ENCODE data around the gene PDC.
"Not testable (repeated sequence)": the region's sequence is repeated elsewhere in the genome, so short reads cannot be mapped to it uniquely, and the experiment has no call there.

The PDC gene

DNA sequence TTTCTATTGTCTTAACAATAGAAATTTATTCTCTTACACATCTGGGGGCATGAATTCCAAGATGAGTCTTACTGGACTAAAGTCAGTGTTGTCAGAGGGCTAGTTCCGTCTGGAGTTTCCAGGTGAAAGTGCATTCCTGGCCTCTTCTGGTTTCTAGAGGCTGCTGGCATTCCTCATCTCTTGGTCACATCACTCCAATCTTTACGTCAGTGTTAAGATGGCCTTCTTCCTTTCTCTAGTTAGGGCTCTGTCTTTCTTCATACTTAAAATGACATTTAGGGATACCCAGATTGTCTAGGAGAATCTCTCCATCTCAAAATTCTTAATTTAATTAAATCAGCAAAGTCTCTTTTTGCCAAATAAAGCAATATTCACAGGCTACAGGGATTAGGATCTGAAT lies 13.3 kb upstream of the PDC start:
- no peak overlapping the region for H3K27ac ChIP-seq
- no peak overlapping the region for H3K4me3 ChIP-seq

DNA sequence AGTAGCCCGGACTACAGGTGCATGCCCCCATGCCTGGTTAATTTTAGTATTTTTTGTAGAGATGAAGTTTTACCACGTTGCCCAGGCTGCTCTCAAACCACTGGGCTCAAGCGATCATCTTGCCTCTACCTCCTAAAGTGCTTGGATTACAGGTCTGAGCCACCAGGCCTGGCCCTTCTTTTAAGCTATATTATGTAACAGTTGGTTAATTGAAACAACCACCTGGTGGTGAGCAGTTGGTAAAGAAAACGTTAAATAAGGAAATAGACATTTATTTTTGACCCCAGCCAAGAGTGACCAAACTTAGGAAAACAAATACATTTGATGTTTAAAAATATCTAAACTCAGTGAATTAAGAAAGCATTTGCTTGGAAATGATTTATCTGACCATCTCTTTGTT lies 12.1 kb upstream of the PDC start:
- H3K27ac ChIP-seq = no peak overlapping the region
- H3K4me3 ChIP-seq = no peak overlapping the region

DNA sequence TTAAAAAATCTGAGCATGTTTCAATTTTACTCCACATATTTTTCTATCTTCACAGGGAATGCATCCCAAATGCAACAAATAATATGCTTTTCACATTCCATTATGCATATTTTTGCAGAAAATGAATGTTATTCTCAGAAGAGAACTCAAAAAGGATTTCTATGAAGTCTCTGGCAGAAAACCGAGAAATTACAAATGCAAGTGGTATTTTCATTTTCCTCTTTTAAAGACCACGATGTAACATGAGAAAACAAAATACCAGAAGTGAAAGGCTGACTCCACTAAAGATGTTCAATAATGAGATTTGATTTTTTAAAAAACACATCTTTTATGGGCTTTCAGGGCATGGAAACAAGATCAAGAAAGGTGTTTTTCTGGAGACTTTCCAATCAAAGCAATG lies 5.0 kb upstream of the PDC start:
- H3K27ac ChIP-seq = no peak overlapping the region
- no peak overlapping the region for H3K4me3 ChIP-seq

DNA sequence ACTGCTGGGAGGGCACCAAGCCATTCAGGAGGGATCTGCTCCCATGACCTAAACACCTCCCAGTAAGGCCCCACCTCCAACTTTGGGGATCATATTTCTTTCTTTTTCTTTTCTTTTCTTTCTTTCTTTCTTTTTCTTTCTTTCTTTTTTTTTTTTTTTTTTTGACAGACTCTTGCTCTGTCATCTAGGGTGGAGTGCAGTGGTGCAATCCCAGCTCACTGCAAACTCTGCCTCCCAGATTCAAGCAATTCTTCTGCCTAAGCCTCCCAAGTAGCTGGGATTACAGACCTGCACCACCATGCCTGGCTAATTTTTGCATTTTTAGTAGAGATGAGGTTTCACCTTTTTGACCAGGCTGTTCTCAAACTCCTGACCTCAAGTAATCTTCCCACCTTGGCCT lies 4.6 kb upstream of the PDC start:
- H3K27ac ChIP-seq = not testable (repeated sequence)

DNA sequence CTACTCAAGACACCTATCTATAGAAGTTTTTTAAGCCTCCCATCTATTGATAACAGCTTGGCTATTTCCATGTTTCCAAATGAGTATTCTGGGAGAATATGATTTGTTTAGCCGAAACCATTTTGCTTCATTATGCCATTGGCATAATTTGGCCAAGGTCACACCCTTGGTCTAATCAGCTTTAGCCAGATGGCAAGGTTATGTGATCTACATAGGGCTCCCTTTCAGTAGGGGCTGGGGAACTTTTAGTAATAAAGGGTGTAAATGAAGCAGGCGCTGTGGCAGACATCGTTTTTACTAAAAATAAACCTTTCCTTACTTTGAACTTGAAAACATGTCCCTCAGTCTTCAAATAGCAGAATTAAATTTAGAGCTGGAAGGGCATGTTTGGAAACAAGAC lies 3.0 kb upstream of the PDC start:
- Histone ChIP-seq H3K4me3 (no peak overlapping the region), H3K27ac (no peak overlapping the region)

More for the DNA sequence above, 4.6 kb upstream of the PDC start:
- not testable (repeated sequence) for H3K4me3 ChIP-seq

DNA sequence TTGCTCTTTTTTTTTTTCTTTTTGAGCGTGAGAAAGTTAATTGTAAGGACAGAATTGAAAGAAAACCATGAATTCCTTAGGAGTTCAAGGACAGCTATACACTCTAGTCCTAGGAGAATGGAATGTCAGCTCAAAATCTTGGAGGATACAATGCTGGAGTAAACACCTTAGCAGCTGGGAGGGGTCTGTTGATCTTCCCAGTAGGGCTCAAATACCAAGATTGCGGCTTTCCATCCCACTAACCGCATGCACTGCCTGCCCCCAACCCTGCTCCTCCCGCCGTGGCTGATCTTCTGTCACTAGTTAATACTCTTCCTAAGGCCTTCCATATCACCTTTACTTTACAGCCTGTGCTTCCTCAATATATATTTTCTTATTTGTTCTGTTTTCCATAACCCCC lies 2.6 kb upstream of the PDC start:
- Histone ChIP-seq H3K27ac (no peak overlapping the region), H3K4me3 (no peak overlapping the region)

DNA sequence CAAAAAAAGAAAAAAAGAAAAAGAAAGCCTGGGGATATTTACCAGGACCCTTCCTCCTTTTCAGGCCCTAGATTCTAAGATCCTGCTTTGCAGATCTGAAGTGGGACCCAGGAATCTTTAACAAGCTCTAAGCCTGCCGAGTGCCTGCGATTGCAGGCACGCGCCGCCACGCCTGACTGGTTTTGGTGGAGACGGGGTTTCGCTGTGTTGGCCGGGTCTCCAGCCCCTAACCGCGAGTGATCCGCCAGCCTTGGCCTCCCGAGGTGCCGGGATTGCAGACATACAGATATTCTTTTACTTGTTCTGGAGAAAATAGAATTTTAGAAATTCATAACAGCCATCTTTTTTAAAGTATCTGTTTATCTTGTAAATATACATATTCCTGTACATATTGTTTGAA lies 1.8 kb downstream of the PDC start:
- H3K27ac ChIP-seq, H3K4me3 ChIP-seq: not testable (repeated sequence)

DNA sequence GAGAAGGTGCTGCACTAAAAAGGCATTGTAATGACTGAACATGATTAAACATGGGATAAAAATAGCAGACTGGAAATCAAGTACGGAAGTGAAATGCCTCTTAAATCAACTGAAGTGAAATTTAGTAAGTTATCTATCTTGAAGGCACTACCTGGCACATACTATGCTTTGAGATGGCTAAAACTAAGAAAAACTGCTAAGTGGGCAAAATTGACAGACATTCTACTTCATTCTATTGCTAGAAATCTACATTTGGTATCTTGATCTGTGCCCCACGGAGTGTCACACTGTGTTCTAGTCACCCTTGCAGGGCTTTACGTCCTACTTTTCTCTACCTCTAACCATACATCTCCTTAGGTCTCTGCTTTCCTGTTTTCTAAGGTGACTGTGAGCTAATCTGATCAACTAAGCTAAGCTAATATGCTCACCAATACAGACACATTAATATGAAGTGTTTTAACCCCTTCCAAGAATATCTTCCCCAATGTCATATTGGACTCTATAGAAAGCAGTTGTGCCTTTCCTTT lies 4.1 kb downstream of the PDC start:
- Histone ChIP-seq H3K27ac (no peak overlapping the region), H3K4me3 (no peak overlapping the region)

DNA sequence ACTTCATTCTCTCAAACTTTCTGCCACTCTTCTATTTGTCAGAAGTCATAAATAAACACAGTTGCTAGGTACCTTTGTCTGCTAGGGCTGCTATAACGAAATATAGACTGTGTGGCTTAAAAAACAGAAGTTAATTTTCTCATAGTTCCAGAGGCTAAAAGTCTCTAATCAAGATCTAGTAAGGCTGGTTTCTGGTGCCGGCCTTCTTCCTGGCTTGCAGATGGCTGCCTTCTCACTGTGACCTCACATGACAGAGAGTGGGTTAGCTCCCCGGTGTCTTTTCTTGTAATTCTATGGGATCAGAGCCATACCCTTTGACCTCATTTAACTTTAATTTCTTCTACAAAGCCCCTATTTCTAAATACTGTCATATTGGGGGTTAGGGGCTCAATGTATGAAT lies 5.9 kb downstream of the PDC start:
- Histone ChIP-seq H3K27ac (no peak overlapping the region), H3K4me3 (no peak overlapping the region)

DNA sequence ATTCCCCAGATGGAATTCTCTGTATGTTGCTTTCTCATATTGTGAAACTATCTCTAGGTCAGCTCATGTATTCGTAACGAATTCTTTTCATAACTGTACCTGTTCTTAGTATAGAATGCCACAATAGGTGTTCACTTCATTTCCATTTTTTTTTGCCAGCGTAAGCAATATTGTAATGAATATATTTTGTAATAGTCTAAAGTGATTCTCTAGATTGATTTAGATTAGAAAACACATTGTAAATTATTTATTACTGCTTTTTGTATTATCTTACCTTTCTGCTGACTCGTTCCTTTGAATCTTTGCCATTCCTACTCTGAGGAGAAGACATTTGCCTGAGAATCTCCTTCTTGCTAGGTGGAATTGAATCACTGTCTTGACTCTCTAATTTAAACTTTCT lies 14.8 kb downstream of the PDC start:
- Histone ChIP-seq H3K4me3 (no peak overlapping the region), H3K27ac (no peak overlapping the region)

DNA sequence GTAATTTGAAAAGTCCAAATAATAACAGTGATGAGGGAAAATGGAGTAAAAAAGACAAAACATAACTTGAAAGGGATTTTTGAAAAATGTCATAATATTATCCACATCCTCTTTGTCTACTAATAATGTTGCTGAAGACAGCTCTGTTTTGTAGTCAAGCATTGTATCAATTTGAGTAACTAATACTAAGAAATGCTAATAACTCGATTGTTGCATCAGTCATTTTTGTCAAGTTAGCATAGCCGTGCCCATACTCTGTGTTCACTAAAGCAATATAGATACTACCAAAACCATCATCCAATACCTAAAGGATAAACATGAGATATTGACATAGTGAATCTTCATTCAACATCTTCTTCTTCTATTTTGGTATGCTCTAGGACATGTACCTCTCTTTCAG lies 17.3 kb downstream of the PDC start:
- Histone ChIP-seq H3K27ac (no peak overlapping the region), H3K4me3 (no peak overlapping the region)

DNA sequence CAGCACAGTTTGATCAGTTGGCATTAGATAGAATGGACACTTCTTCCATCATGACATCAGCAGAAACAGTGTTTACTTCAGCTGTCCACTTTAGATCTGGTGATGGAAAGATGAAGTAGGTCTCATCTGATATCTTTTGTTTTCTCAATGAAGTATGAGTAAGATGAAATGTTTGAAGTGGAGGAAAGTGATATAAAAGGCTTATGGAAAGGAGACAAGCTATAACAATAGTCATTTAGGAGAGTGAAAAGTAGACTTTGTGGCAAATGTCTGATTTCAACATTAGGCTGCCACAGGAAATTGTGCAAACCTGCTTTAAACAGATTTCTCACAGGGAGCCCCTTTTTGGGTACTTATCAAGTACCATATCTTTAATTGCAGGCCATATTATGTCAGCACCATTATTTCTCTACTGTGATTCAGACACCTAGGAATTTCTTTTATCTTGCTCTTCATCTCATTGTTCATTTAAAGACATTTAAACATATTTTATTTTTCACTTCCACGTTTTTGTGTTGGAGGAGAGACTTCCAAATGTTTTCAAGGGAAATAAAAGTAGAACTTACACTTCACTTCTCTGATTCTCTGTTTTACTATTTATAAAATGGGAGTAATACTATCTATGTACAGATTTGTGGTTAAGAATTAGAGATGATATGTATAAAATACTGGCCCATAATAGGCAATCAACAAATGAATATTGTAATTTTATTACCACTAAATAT lies 18.1 kb downstream of the PDC start:
- no peak overlapping the region for H3K27ac ChIP-seq

DNA sequence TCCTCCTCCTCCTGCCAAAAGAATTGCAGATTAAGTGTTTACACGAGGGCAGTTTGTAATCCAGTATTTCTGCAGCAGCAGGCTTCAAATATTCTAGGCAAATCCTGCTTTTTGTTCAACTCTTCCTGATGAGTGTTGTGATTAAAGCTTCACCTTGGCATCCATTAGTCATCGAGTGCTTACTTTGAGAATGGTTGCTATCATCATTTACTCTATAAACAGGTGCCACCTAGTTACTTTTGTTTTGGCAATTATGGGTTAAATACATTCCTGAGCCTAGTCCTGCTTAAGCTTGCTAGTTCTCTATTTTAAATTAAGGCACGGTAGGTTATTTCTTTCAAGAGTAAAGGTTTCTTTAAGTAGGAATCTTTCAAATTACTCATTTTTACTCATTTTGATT lies 20.3 kb downstream of the PDC start:
- Histone ChIP-seq H3K27ac (peak overlapping the region in 2 of 21 experiments; percentile 17 to 34), H3K4me3 (no peak overlapping the region)

More for the DNA sequence above, 18.1 kb downstream of the PDC start:
- H3K4me3 ChIP-seq = no peak overlapping the region

DNA sequence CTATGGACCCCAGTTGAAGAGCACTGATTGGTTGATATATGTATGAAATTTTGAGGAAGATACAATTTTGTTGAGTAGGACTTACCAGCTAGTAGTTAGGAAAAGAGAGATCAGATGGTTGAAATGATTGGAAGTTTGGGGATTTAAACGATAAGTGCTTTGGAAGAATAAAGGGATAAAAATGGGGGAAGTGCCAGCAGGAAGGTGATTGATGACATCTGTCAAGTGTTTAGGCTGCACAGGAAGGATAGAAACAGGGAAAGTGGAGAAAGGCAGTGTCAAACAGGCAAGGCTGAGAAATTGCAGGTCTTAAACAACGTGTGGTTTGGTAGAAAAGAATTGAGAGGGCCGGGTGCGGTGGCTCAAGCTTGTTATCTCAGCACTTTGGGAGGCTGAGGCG lies 22.3 kb downstream of the PDC start:
- no peak overlapping the region for H3K4me3 ChIP-seq
- H3K27ac ChIP-seq = no peak overlapping the region

DNA sequence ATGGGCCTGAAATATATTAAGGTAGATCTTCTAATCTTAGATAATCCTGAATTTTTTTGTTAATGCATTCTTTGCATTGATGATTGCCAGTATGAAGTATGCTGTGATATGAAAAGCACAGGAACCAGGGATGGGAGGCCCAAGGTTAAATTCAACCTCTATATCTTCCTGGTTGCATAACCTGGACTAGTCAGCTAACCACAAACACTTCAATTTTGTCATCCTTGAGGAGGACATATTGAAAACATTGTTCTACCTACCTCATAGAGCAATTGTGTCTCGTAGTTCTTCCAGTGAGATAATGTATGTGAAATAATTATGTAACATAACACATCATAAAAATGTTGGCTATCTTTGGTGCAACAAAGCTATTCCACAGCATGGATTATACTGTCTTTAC lies 25.6 kb downstream of the PDC start:
- Histone ChIP-seq H3K4me3 (no peak overlapping the region), H3K27ac (no peak overlapping the region)

DNA sequence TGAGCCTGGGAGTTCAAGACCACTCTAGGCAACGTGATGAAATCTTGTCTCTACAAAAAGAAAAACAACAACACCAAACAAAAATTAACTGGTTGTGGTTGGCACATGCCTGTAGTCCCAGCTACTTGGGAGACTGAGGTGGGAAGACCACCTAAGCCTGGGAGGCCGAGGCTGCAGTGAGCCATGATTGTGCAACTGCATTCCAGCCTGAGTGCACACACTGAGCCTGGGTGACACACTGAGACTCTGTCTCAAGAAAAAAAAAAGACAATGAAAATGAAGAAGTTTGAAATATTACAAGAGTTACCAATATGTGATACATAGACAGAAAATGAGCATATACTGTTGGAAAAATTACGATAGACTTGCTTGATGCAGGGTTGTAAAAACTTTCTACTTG lies 31.9 kb downstream of the PDC start:
- no peak overlapping the region for H3K27ac ChIP-seq
- no peak overlapping the region for H3K4me3 ChIP-seq

DNA sequence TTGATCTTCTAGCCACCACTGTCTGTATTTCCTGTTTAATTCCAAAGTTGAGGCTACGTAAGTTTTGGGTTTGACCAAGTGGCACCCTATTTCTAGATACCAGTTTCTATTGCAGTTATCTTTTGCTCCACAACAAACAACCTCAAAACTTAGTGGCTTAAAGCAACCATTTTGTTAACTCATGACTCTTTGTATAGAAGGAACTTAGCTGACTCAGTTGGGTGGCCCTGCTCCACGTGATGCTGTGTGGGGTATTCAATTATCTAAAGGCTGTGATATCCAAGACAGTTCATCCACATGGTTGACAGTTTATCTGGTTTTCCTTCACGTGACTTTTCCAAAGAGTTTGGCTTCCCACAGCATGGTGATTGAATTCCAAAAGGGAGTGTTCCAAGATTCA lies 34.8 kb downstream of the PDC start:
- no peak overlapping the region for H3K4me3 ChIP-seq
- H3K27ac ChIP-seq = no peak overlapping the region

DNA sequence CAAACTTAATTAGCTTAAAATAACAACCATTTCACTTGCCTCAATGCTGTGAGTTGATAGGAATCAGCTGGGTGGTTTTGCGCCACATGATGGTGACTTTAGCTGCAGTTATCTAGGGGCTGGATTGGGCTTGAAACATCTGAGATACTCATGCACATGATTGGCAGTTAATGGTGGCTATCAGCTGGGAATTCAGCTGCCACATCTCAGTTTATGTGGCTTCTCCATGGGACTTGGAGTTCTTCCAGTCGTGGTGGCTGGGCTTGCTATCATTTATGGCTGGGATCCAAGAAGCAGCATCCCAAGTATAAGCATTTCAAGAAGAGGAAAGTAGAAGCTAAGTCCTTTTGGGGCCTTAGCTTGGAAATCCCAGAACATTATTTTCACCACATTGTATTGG lies 36.4 kb downstream of the PDC start:
- Histone ChIP-seq H3K4me3 (no peak overlapping the region), H3K27ac (no peak overlapping the region)

DNA sequence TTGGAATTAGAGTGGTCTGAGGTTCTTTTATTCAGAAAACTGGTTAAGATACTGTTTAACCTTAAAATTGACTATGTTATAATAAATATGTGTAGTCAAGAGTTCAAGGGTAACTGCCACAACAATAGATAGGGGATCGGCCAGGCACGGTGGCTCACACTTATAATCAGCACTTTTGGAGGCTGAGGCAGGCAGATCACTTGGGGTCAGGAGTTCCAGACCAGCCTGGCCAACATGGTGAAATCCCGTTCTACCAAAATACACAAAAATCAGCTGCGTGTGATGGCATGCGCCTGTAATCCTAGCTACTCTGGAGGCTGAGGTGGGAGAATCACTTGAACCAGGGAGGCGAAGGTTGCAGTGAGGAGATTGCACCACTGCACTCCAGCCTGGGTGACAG lies 39.5 kb downstream of the PDC start:
- Histone ChIP-seq H3K27ac (peak overlapping the region in 4 of 21 experiments; percentile 10 to 57 (median 41)), H3K4me3 (no peak overlapping the region)

DNA sequence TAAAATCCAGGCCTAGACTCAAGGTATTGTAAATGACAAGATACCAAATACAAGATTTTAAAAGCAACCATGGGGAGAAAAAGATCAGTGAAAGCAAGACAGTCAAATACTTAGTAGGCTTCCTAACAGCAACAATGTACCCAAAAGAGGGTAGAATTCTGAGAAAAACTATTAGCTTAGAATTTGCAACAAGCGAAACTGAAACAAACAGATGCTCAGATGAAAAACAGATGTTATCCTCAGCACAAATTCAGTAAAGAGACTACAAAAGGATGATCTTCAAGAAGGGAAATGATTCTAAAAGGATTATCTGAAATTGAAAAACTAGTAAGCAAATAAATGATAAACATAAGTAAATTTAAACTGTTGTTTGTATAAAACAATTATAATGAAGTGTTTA lies 40.0 kb downstream of the PDC start:
- H3K4me3 ChIP-seq = no peak overlapping the region
- peak overlapping the region in 8 of 21 experiments; percentile 3 to 63 (median 30) for H3K27ac ChIP-seq

DNA sequence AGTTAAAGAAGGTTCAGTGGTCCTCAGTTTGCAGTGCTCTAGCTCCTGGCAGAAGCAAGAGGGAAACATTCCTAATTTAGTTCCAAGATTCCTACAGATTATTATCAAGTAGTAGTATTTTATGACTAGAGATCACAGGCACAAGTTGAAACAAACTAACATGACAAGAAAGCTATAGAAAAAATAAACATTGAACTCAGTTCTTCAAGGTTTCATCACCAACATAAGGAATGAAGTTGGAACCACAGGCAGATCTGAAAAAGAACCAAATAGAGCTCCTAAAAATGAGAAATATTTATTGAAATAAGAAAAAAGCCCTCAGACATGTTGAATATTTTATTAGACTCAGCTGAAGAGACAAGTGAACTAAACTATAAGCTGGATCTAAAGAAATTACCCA lies 40.6 kb downstream of the PDC start:
- Histone ChIP-seq H3K27ac (peak overlapping the region in 10 of 21 experiments; percentile 3 to 63 (median 30)), H3K4me3 (no peak overlapping the region)

DNA sequence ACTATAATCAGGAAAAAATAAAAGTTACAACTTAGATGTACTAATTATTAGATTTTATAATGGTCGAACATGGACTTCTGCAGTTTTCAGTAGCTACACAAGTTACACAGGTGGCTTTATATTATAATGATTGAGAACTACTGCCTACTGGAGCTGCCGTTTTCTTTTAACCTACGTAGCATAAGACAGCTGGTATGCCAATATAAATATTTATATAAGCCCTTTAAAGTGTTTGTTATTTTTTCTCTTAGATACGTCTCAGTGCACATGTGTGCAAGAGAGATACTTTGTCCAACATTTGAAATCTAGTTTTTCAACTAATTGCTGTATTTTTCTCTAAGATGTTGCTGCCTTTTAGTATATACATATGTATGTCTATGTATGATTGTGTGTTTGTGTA lies 42.4 kb downstream of the PDC start:
- no peak overlapping the region for H3K4me3 ChIP-seq
- no peak overlapping the region for H3K27ac ChIP-seq
